ENCODE data around the gene EGR2.

GRCh38 chr10:62766386-62766785 lies 49.8 kb downstream of the EGR2 start:
- TF ChIP-seq EZH2 (IDR thresholded peaks at IDR 0.05; ENCODE audit: borderline replicate concordance, low read length) (no peak), CTCF (conservative IDR thresholded peaks at IDR 0.05 in 1 of 2, IDR thresholded peaks at IDR 0.05 in 1 of 2; ENCODE audit: extremely low read depth in 1 of 2, insufficient read depth in 1 of 2, low read depth in 1 of 2, low read length in 2 of 2) (no peak)
